GM18907 (cell line): ENCODE results near the gene HSBP1.
A peak's percentile ranks its signal among the peaks of the same experiment; 100 is the strongest.

Experiments used
- ATAC-seq: cut with Tn5 transposase; IDR thresholded peaks from one replicate; pipeline ENCODE4 v1.9.1; 2021; ENCODE audit warnings: mild to moderate bottlenecking, moderate library complexity; ENCODE audit not compliant: unreplicated experiment

The HSBP1 gene

GRCh38 chr16:83807710-83808572, at the start of gene HSBP1:
Gene HSBP1, plus strand, starts transcription at chr16:83807978. Its CDS starts 99 bp downstream, at chr16:83808077.
- ATAC-seq, result peak; percentile 97

GRCh38 chr16:83762141-83762991, 45.4 kb upstream of the HSBP1 start:
- ATAC-seq, result no peak

- ATAC-seq, result no peak
Measured at GRCh38 chr16:83762992-83763358, 44.8 kb upstream of the HSBP1 start.

- ATAC-seq, result no peak
Measured at GRCh38 chr16:83768986-83769385, 38.8 kb upstream of the HSBP1 start.

GRCh38 chr16:83769397-83770008, 38.3 kb upstream of the HSBP1 start:
- no peak for ATAC-seq

GRCh38 chr16:83771306-83771942, 36.4 kb upstream of the HSBP1 start:
- ATAC-seq, result no peak

GRCh38 chr16:83772806-83773205, 35.0 kb upstream of the HSBP1 start:
- no peak for ATAC-seq

- ATAC-seq, result no peak
Measured at GRCh38 chr16:83774066-83774465, 33.7 kb upstream of the HSBP1 start.

GRCh38 chr16:83776944-83777343, 30.8 kb upstream of the HSBP1 start:
- ATAC-seq, result no peak

GRCh38 chr16:83779886-83780285, 27.9 kb upstream of the HSBP1 start:
- ATAC-seq, result no peak

GRCh38 chr16:83785455-83785854, 22.3 kb upstream of the HSBP1 start:
- ATAC-seq, result no peak

- ATAC-seq, result no peak
Measured at GRCh38 chr16:83789642-83790401, 18.0 kb upstream of the HSBP1 start.

- ATAC-seq, result no peak
Measured at GRCh38 chr16:83791916-83792315, 15.9 kb upstream of the HSBP1 start.

- ATAC-seq, result no peak
Measured at GRCh38 chr16:83792391-83792790, 15.4 kb upstream of the HSBP1 start.

GRCh38 chr16:83793179-83793578, 14.6 kb upstream of the HSBP1 start:
- no peak for ATAC-seq

- no peak for ATAC-seq
Measured at GRCh38 chr16:83794860-83795554, 12.8 kb upstream of the HSBP1 start.

- no peak for ATAC-seq
Measured at GRCh38 chr16:83797013-83797412, 10.8 kb upstream of the HSBP1 start.

- no peak for ATAC-seq
Measured at GRCh38 chr16:83799336-83799735, 8.4 kb upstream of the HSBP1 start.

- ATAC-seq, result no peak
Measured at GRCh38 chr16:83802135-83802534, 5.6 kb upstream of the HSBP1 start.
